Esophagus muscularis mucosa (tissue), 4 donors: Measurements from ENCODE around the gene CD79B.

ENCODE experiments used
- CTCF ChIP-seq, 3 experiments: fragments of 200-600 bp in 2 of 3; fragments of 450-650 bp in 1 of 3; sonication (generic) in 2 of 3; IDR thresholded peaks; one replicate each; pipeline ENCODE4 v1.5.1; 2017 to 2019; ENCODE audit warnings: antibody characterized with exemption in 3 of 3, mild to moderate bottlenecking in 2 of 3, moderate library complexity in 1 of 3
- EP300 ChIP-seq: sonication (generic); formaldehyde crosslinking; IDR thresholded peaks from one replicate; pipeline ENCODE4 v1.6.1; 2017; ENCODE audit warnings: antibody characterized with exemption
- POLR2A ChIP-seq: fragments of 450-650 bp; IDR thresholded peaks from one replicate; pipeline ENCODE4 v1.6.1; 2017; ENCODE audit warnings: antibody characterized with exemption, moderate library complexity, mild to moderate bottlenecking, low read depth
- POLR2AphosphoS5 ChIP-seq, 2 donors: sonication (generic); formaldehyde crosslinking; IDR thresholded peaks; one replicate each; pipeline ENCODE4 v1.6.1; 2017; ENCODE audit warnings: antibody characterized with exemption in 2 of 2

- TF ChIP-seq CTCF (IDR thresholded peaks at IDR 0.05) = no peak
- TF ChIP-seq EP300 = no peak
- no peak for TF ChIP-seq POLR2AphosphoS5 (IDR thresholded peaks at IDR 0.05)
- no peak for TF ChIP-seq POLR2A
These were observed 16.4 kb upstream of the CD79B start for GRCh38 chr17:63948521-63948920.
